ENCODE measurements around the gene EHBP1L1.

DNA sequence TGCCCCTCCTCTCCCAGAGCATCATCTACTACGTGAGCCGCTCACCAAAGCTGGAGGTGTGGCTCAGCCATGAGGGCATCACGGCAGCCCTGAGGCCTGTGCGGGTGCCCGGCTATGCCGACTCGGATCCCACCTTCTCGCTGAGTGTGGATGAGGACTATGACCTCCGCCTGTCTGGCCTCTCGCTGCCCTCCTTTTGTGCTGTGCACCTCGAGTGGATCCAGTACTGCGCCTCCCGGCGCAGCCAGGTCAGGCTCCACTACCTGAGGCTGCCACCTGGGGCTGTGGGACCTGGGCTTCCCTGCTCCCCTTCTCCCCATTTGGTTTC is 58.2 kb downstream of the EHBP1L1 start:
- no peak for TF ChIP-seq CTCF (IDR thresholded peaks at IDR 0.05)
- no peak for TF ChIP-seq EZH2 (IDR thresholded peaks at IDR 0.05)
- no peak for TF ChIP-seq EZH2phosphoT487 (IDR thresholded peaks at IDR 0.05)

Measured in neural progenitor cell (in vitro differentiated cells).